ENCODE measurements around the gene MTHFD1L. TPM values are rescaled to one million over a fixed set of nuclear protein-coding genes. Genes with fewer than 3 reads are reported as not detected.

The MTHFD1L gene
- total RNA-seq, 1 donor from 2014 or later, result 32.5 TPM

- Histone ChIP-seq H3K27me3 (no peaks in the 10 kb centered on the region), H2AFZ (replicated peaks) (no peak overlapping the region), H3K4me1 (no peaks in the 10 kb centered on the region), H3K27ac (no peak overlapping the region), H3K9me3 (ENCODE audit: low read depth) (no peaks in the 10 kb centered on the region), H3K4me2 (no peak overlapping the region), H3F3A (ENCODE audit: low read depth) (no peaks in the 10 kb centered on the region), H3K9ac (no peak overlapping the region), H3K79me2 (ENCODE audit: low read depth) (no peaks in the 10 kb centered on the region), H4K20me1 (ENCODE audit: low read depth) (no peaks in the 10 kb centered on the region), H3K4me3 (no peak overlapping the region), H3K36me3 (no peaks in the 10 kb centered on the region)
- peak overlapping the region; percentile 27 for H3K27ac Mint-ChIP-seq
- no peak for DNase-seq (ENCODE audit: low spot score)
- H3K36me3 Mint-ChIP-seq, result peaks cover 40% of the 10 kb centered on the region
- H3K4me1 Mint-ChIP-seq, result peaks cover 13% of the 10 kb centered on the region
- TF ChIP-seq EZH2 (IDR thresholded peaks at IDR 0.05), result no peak
- H3K27me3 Mint-ChIP-seq (ENCODE audit: insufficient read depth, low read depth), result peaks cover 7% of the 10 kb centered on the region
- H3K4me3 Mint-ChIP-seq, result no peak overlapping the region
- peaks cover 2% of the 10 kb centered on the region for H3K9me3 Mint-ChIP-seq
Measured at GRCh38 chr6:151096255-151096612, 230.7 kb downstream of the MTHFD1L start.

GRCh38 chr6:151096691-151097606 lies 231.4 kb downstream of the MTHFD1L start:
- Histone ChIP-seq H3K27ac (no peak overlapping the region), H3K9me3 (ENCODE audit: low read depth) (no peaks in the 10 kb centered on the region), H4K20me1 (ENCODE audit: low read depth) (no peaks in the 10 kb centered on the region), H3F3A (ENCODE audit: low read depth) (no peaks in the 10 kb centered on the region), H3K4me2 (no peak overlapping the region), H3K36me3 (no peaks in the 10 kb centered on the region), H3K4me1 (no peaks in the 10 kb centered on the region), H3K4me3 (no peak overlapping the region), H3K27me3 (no peaks in the 10 kb centered on the region), H3K9ac (no peak overlapping the region), H3K79me2 (ENCODE audit: low read depth) (no peaks in the 10 kb centered on the region), H2AFZ (replicated peaks) (no peak overlapping the region)
- TF ChIP-seq EZH2 (IDR thresholded peaks at IDR 0.05), result no peak
- TF ChIP-seq CTCF (IDR thresholded peaks at IDR 0.05), result no peak
- TF ChIP-seq EZH2phosphoT487 (IDR thresholded peaks at IDR 0.05), result no peak
- Mint-ChIP-seq H3K4me3 (no peak overlapping the region), H3K36me3 (peaks cover 36% of the 10 kb centered on the region), H3K27ac (peak overlapping the region; percentile 27), H3K4me1 (peaks cover 16% of the 10 kb centered on the region), H3K27me3 (ENCODE audit: insufficient read depth, low read depth) (peaks cover 7% of the 10 kb centered on the region), H3K9me3 (peaks cover 2% of the 10 kb centered on the region)
- no peak for DNase-seq (ENCODE audit: low spot score)

- peaks cover 7% of the 10 kb centered on the region for H3K27me3 Mint-ChIP-seq (ENCODE audit: insufficient read depth, low read depth)
- Histone ChIP-seq H3K27ac (no peak overlapping the region), H3F3A (ENCODE audit: low read depth) (no peaks in the 10 kb centered on the region), H3K4me2 (no peak overlapping the region), H3K9me3 (ENCODE audit: low read depth) (no peaks in the 10 kb centered on the region), H3K9ac (no peak overlapping the region), H3K79me2 (ENCODE audit: low read depth) (no peaks in the 10 kb centered on the region), H2AFZ (replicated peaks) (no peak overlapping the region), H3K4me1 (no peaks in the 10 kb centered on the region), H3K27me3 (no peaks in the 10 kb centered on the region), H4K20me1 (ENCODE audit: low read depth) (no peaks in the 10 kb centered on the region), H3K36me3 (no peaks in the 10 kb centered on the region), H3K4me3 (no peak overlapping the region)
- H3K36me3 Mint-ChIP-seq, result peaks cover 26% of the 10 kb centered on the region
- H3K4me1 Mint-ChIP-seq, result peaks cover 17% of the 10 kb centered on the region
- H3K4me3 Mint-ChIP-seq, result no peak overlapping the region
- no peak overlapping the region for H3K27ac Mint-ChIP-seq
- TF ChIP-seq EZH2 (IDR thresholded peaks at IDR 0.05), result no peak
- no peak for TF ChIP-seq EZH2phosphoT487 (IDR thresholded peaks at IDR 0.05)
- DNase-seq (ENCODE audit: low spot score), result no peak
- H3K9me3 Mint-ChIP-seq, result peaks cover 2% of the 10 kb centered on the region
Measured at GRCh38 chr6:151098166-151098565, 232.7 kb downstream of the MTHFD1L start.

- Histone ChIP-seq H3K4me3 (no peak overlapping the region), H3K36me3 (no peaks in the 10 kb centered on the region), H4K20me1 (ENCODE audit: low read depth) (no peaks in the 10 kb centered on the region), H3K9ac (no peak overlapping the region), H3K79me2 (ENCODE audit: low read depth) (no peaks in the 10 kb centered on the region), H3K27ac (no peak overlapping the region), H3K4me2 (no peak overlapping the region), H3F3A (ENCODE audit: low read depth) (no peaks in the 10 kb centered on the region), H3K4me1 (no peaks in the 10 kb centered on the region), H2AFZ (replicated peaks) (no peak overlapping the region), H3K27me3 (no peaks in the 10 kb centered on the region), H3K9me3 (ENCODE audit: low read depth) (no peaks in the 10 kb centered on the region)
- no peak for DNase-seq (ENCODE audit: low spot score)
- no peak for TF ChIP-seq CTCF (IDR thresholded peaks at IDR 0.05)
- no peak for TF ChIP-seq EZH2 (IDR thresholded peaks at IDR 0.05)
- no peak for TF ChIP-seq EZH2phosphoT487 (IDR thresholded peaks at IDR 0.05)
- Mint-ChIP-seq H3K36me3 (peaks cover 22% of the 10 kb centered on the region), H3K27ac (no peak overlapping the region), H3K27me3 (ENCODE audit: insufficient read depth, low read depth) (peaks cover 7% of the 10 kb centered on the region), H3K4me3 (no peak overlapping the region), H3K4me1 (peaks cover 11% of the 10 kb centered on the region), H3K9me3 (no peaks in the 10 kb centered on the region)
Measured at GRCh38 chr6:151100326-151100725, 234.8 kb downstream of the MTHFD1L start.
